Measurements from ENCODE around the gene HES4.

DNA sequence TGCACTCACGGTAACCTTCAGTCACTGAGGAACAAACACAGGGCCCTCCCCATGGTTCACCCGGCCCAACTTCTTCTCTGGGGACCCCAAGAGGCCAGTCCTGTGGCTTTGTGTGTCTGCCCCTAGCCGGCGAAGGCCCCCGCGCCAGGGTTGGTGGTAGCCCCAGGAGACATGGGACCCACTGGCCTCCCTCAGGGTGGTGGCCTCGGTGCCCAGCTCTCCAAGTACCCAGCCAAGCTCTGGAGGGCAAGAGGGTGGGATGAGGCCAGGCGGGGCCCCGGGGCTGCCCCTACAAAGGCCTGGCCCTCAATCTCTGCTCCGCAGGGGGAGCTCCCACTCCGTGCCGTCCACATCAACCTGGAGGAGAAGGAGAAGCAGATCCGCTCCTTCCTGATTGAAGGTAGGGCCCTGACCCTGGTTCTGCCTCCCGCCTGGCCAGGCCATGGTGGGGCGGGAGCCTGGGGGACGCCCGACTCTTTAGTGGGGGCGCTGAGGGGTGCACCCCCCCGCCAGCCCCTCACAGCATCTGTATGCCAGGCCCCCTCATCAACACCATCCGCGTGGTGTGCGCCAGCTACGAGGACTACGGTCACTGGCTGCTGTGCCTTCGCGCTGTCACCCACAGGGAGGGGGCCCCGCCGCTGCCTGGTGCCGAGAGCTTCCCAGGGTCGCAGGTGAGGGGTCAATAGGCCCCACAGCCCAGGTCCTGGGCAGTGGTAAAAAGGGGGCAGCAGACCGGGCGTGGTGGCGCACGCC, 28.0 kb downstream of the HES4 start:
- TF ChIP-seq RB1 (IDR thresholded peaks at IDR 0.05; ENCODE audit: borderline replicate concordance) (no peak), KDM1A (IDR thresholded peaks at IDR 0.05; ENCODE audit: borderline replicate concordance) (no peak), EP300 (IDR thresholded peaks at IDR 0.05; ENCODE audit: borderline replicate concordance in 1 of 2, control insufficient read depth in 1 of 2, low read depth in 2 of 2, low read length in 2 of 2) (no peak), NR2C2 (IDR thresholded peaks at IDR 0.05; ENCODE audit: borderline replicate concordance, control insufficient read depth, insufficient read length, low read depth) (no peak), BRCA1 (IDR thresholded peaks at IDR 0.05; ENCODE audit: low read depth, low read length) (no peak), CHD2 (IDR thresholded peaks at IDR 0.05; ENCODE audit: borderline replicate concordance, low read depth, low read length) (no peak), EZH2 (IDR thresholded peaks at IDR 0.05; ENCODE audit: borderline replicate concordance, control insufficient read depth, low read depth, low read length) (no peak), SRF (IDR thresholded peaks at IDR 0.05; ENCODE audit: low read depth in 2 of 2, low read length in 2 of 2) (no peak), MYC (IDR thresholded peaks at IDR 0.05; ENCODE audit: insufficient read depth, insufficient read length, insufficient replicate concordance, low read length, severe bottlenecking) (no peak)
- TF ChIP-seq, protein P1, sequence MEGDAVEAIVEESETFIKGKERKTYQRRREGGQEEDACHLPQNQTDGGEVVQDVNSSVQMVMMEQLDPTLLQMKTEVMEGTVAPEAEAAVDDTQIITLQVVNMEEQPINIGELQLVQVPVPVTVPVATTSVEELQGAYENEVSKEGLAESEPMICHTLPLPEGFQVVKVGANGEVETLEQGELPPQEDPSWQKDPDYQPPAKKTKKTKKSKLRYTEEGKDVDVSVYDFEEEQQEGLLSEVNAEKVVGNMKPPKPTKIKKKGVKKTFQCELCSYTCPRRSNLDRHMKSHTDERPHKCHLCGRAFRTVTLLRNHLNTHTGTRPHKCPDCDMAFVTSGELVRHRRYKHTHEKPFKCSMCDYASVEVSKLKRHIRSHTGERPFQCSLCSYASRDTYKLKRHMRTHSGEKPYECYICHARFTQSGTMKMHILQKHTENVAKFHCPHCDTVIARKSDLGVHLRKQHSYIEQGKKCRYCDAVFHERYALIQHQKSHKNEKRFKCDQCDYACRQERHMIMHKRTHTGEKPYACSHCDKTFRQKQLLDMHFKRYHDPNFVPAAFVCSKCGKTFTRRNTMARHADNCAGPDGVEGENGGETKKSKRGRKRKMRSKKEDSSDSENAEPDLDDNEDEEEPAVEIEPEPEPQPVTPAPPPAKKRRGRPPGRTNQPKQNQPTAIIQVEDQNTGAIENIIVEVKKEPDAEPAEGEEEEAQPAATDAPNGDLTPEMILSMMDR (IDR thresholded peaks at IDR 0.05 in 2 of 3, conservative IDR thresholded peaks at IDR 0.05 in 1 of 3; ENCODE audit: control insufficient read depth in 2 of 3, extremely low read depth in 1 of 3, insufficient read depth in 1 of 3, low read depth in 3 of 3, low read length in 3 of 3) = no peak

All from GM12878 (cell line).